Transverse colon (tissue), 3 donors: ENCODE data around the gene NBEA.

ENCODE experiments used
- EP300 ChIP-seq: sonication (generic); formaldehyde crosslinking; IDR thresholded peaks from one replicate; pipeline ENCODE4 v1.6.1; 2017; ENCODE audit warnings: antibody characterized with exemption, low read depth
- POLR2A ChIP-seq: fragments of 450-650 bp; IDR thresholded peaks from one replicate; pipeline ENCODE4 v1.6.1; 2016; ENCODE audit warnings: antibody characterized with exemption, mild to moderate bottlenecking, moderate library complexity
- TF ChIP-seq, protein P1 (sequence below), 5 experiments: fragments of 200-600 bp in 3 of 5; fragments of 450-650 bp in 2 of 5; sonication (generic) in 3 of 5; IDR thresholded peaks; 1 replicate in 2 of 5; 2 replicates in 3 of 5; pipeline ENCODE4 v1.5.1; 2016 to 2017; ENCODE audit warnings: antibody characterized with exemption in 5 of 5, inconsistent platforms in 3 of 5, mild to moderate bottlenecking in 2 of 5, moderate library complexity in 1 of 5

DNA sequence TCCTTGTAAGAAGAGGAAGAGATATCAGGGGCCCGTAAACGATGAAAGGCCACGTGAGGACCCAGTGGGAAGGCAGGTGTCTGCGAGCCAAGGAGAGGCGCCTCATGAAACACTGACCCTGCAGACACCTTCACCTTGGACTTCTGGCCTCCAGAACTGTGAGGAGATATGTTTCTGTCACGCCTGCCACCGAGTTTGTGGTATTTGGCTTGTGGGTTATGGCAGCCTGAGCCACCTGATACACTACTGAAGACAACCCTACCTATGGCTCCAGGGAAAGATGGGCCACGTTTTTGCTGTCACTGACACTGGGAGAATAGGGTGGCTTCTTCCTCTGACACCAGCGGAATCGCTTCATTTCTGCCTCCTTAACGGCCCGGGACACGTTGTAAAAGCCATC lies 752.0 kb downstream of the NBEA start:
- TF ChIP-seq, protein P1, sequence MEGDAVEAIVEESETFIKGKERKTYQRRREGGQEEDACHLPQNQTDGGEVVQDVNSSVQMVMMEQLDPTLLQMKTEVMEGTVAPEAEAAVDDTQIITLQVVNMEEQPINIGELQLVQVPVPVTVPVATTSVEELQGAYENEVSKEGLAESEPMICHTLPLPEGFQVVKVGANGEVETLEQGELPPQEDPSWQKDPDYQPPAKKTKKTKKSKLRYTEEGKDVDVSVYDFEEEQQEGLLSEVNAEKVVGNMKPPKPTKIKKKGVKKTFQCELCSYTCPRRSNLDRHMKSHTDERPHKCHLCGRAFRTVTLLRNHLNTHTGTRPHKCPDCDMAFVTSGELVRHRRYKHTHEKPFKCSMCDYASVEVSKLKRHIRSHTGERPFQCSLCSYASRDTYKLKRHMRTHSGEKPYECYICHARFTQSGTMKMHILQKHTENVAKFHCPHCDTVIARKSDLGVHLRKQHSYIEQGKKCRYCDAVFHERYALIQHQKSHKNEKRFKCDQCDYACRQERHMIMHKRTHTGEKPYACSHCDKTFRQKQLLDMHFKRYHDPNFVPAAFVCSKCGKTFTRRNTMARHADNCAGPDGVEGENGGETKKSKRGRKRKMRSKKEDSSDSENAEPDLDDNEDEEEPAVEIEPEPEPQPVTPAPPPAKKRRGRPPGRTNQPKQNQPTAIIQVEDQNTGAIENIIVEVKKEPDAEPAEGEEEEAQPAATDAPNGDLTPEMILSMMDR (IDR thresholded peaks at IDR 0.05): no peak
- TF ChIP-seq POLR2A (no peak), EP300 (no peak)
